Pancreas (tissue), 10 donors: Measurements from ENCODE around the gene EIF4H. TPM values are rescaled to one million over a fixed set of nuclear protein-coding genes. Genes with fewer than 3 reads are reported as not detected.
"Not testable (repeated sequence)": the region's sequence is repeated elsewhere in the genome, so short reads cannot be mapped to it uniquely, and the experiment has no call there.

Experiments
- ATAC-seq, 4 donors: fragments of 200-7000 bp; cut with Tn5 transposase; one replicate each; pipeline versions ENCODE4 v1.8.0 to v1.9.1; 2020; ENCODE audit warnings: mild to moderate bottlenecking in 4 of 4, moderate library complexity in 4 of 4
- DNase-seq, 6 donors: peaks; one replicate each; pipeline ENCODE4 v3.0.0-alpha.2; 2020
- FAIRE-seq: peaks from 2 replicates; lab custom pipeline; 2012; peaks lifted over from hg19 to GRCh38; lab: Jason Lieb, UNC
- H3K27ac ChIP-seq, 4 donors: fragments of 200-600 bp; sonication (generic); 1 replicate in 3 of 4; 2 replicates in 1 of 4; pipeline versions ENCODE4 v1.5.0 to v1.8.0; 2020
- H3K27me3 ChIP-seq, 4 donors: fragments of 200-600 bp; one replicate each; pipeline ENCODE4 v1.8.0; 2021
- H3K36me3 ChIP-seq, 3 donors: fragments of 200-600 bp; sonication (generic) in 1 of 3; one replicate each; pipeline versions ENCODE4 v1.5.0 to v1.8.0; 2020 to 2021
- H3K4me1 ChIP-seq, 3 donors: fragments of 200-600 bp; one replicate each; pipeline ENCODE4 v1.8.0; 2021
- H3K4me3 ChIP-seq, 4 donors: fragments of 200-600 bp; sonication (generic) in 2 of 4; one replicate each; pipeline versions ENCODE4 v1.5.0 to v1.8.0; 2020 to 2021
- H3K9me3 ChIP-seq, 4 donors: fragments of 200-600 bp; one replicate each; pipeline ENCODE4 v1.8.0; 2021
- CTCF ChIP-seq, 4 donors: fragments of 200-600 bp; sonication (generic) in 3 of 4; IDR thresholded peaks; one replicate each; pipeline versions ENCODE4 v1.5.0 to v1.8.0; 2021; ENCODE audit warnings: antibody characterized with exemption in 4 of 4
- WGBS, 2 donors: extraction: QIAGEN DNeasy Blood & Tissue Kit; methylation state at CpG; one replicate each; pipeline ENCODE4 v1.1.7; 2013; 5-methylcytosine and 5-hydroxymethylcytosine counted together
- intact Hi-C, 3 donors: fragments of 100-400 bp; cut with DNase I; formaldehyde crosslinking; loops; one replicate each; pipeline versions ENCODE4 v1.11.1 to v1.14.2; 2022
- polyA plus RNA-seq, 2 donors: library from polyadenylated mRNA; stranded (reverse); fragments of 200-250 nt; gene quantifications; one replicate each; pipeline ENCODE4 v1.2.3, GENCODE V29; 2013
- total RNA-seq, 6 donors: library from RNA; stranded (reverse); fragmentation: NEBNext Ultra II Directional in 4 of 6; extraction: Animal tissue kit (Norgen Biotek cat#: 25700) in 4 of 6; gene quantifications; one replicate each; pipeline versions ENCODE4 v1.2.1 to v1.2.4, GENCODE V29; 2021 to 2023
- donor health status: healthy with polysubstance abuse.
- donor health status: DM: no; HTN: no; CAD: no; lungs with moderate emphysema.
- donor health status: DM: no; HTN: no; CAD: no.
- donor health status: control.
- donor health status: control.
- donor health status: Bipolar disorder and iron deficiency.
- donor health status: DM: yes; HTN: yes; CAD: no.
- donor health status: DM: no; HTN: no; CAD: no.
- donor health status: DM: no; HTN: no; CAD: no.
- donor health status: DM: yes; HTN: yes; CAD: no.

Gene EIF4H
- total and polyA plus RNA-seq, 8 donors, result 73.0 to 195 (median 130) TPM

GRCh38 chr7:74223711-74224510, 49.8 kb downstream of the EIF4H start:
- no peaks in the 10 kb centered on the region for H3K36me3 ChIP-seq
- no peaks in the 10 kb centered on the region for H3K27me3 ChIP-seq
- H3K9me3 ChIP-seq, result no peaks in the 10 kb centered on the region
- no peaks in the 10 kb centered on the region for H3K4me1 ChIP-seq
- no peak for TF ChIP-seq CTCF (IDR thresholded peaks at IDR 0.05)
- 58 to 62% methylated on average over 18 of the region's 18 CpGs for WGBS, 2 donors
- DNase-seq (peak in 1 of 6 donors; percentile 78), ATAC-seq (no peak), FAIRE-seq (no peak)
- intact Hi-C loops, result no loop called here
- no peak overlapping the region for H3K27ac ChIP-seq
- H3K4me3 ChIP-seq, result no peak overlapping the region

- H3K9me3 ChIP-seq, result no peaks in the 10 kb centered on the region
- no peak for DNase-seq
- H3K4me1 ChIP-seq, result no peaks in the 10 kb centered on the region
- no peak for ATAC-seq
- H3K27me3 ChIP-seq, result no peaks in the 10 kb centered on the region
- H3K36me3 ChIP-seq, result no peaks in the 10 kb centered on the region
- H3K27ac ChIP-seq, result no peak overlapping the region
- FAIRE-seq, result no peak
- TF ChIP-seq CTCF (IDR thresholded peaks at IDR 0.05), result no peak
- intact Hi-C loops, result no loop called here
- no peak overlapping the region for H3K4me3 ChIP-seq
- WGBS, 2 donors, result 90 to 95% methylated on average over 12 of the region's 12 CpGs
Observed at GRCh38 chr7:74224511-74224832, 50.3 kb downstream of the EIF4H start.

GRCh38 chr7:74224907-74225306, 50.8 kb downstream of the EIF4H start:
- H3K27ac ChIP-seq, H3K9me3 ChIP-seq, H3K4me1 ChIP-seq, intact Hi-C loops, FAIRE-seq, H3K4me3 ChIP-seq, ATAC-seq, H3K27me3 ChIP-seq, H3K36me3 ChIP-seq, DNase-seq: not testable (repeated sequence)
- WGBS, 2 donors, result 91 to 96% methylated on average over 13 of the region's 13 CpGs

- ATAC-seq (no peak), DNase-seq (no peak), FAIRE-seq (no peak)
- intact Hi-C loops, result no loop called here
- H3K27me3 ChIP-seq, result no peaks in the 10 kb centered on the region
- H3K36me3 ChIP-seq, result no peaks in the 10 kb centered on the region
- H3K4me1 ChIP-seq, result no peaks in the 10 kb centered on the region
- 95 to 96% methylated on average over 12 of the region's 12 CpGs for WGBS, 2 donors
- no peak for TF ChIP-seq CTCF (IDR thresholded peaks at IDR 0.05)
- no peaks in the 10 kb centered on the region for H3K9me3 ChIP-seq
- no peak overlapping the region for H3K27ac ChIP-seq
- H3K4me3 ChIP-seq, result no peak overlapping the region
Observed at GRCh38 chr7:74225400-74225799, 51.2 kb downstream of the EIF4H start.

GRCh38 chr7:74226633-74227032, 52.5 kb downstream of the EIF4H start:
- intact Hi-C loops, result no loop called here
- H3K27me3 ChIP-seq, result no peaks in the 10 kb centered on the region
- no peaks in the 10 kb centered on the region for H3K9me3 ChIP-seq
- no peaks in the 10 kb centered on the region for H3K36me3 ChIP-seq
- peak in 3 of 4 donors; percentile 16 to 71 (median 50) for ATAC-seq
- TF ChIP-seq CTCF (IDR thresholded peaks at IDR 0.05), result no peak
- H3K4me1 ChIP-seq, result no peaks in the 10 kb centered on the region
- H3K4me3 ChIP-seq, result no peak overlapping the region
- WGBS, 2 donors, result 94 to 95% methylated on average over 5 of the region's 5 CpGs
- FAIRE-seq, result no peak
- peak overlapping the region in 1 of 4 donors; percentile 3 for H3K27ac ChIP-seq
- peak in 1 of 6 donors; percentile 39 for DNase-seq
